K562 (cell line): ENCODE results near the gene FOXS1.

Experiments
- GABPA ChIP-seq: fragments of 200-800 bp; sonication (Bioruptor generic); conservative IDR thresholded peaks from 2 replicates; pipeline ENCODE4 v1.6.1; 2016; ENCODE audit warnings: low read depth, missing genetic modification characterization, missing compliant biosample characterization
- NFRKB ChIP-seq: fragments of 450-650 bp; IDR thresholded peaks from 2 replicates; pipeline ENCODE4 v1.6.1; 2016; ENCODE audit warnings: low read depth
- NRF1 ChIP-seq, 2 experiments: fragments of 450-650 bp; IDR thresholded peaks in 1 of 2; conservative IDR thresholded peaks in 1 of 2; 2 replicates each; pipeline ENCODE4 v1.6.1; 2014; ENCODE audit warnings: mild to moderate bottlenecking in 2 of 2
- PHF8 ChIP-seq: fragments of 200-600 bp; sonication (generic); IDR thresholded peaks from 2 replicates; pipeline ENCODE4 v1.6.1; 2012; ENCODE audit warnings: mixed run types, mild to moderate bottlenecking, inconsistent platforms, low read length, moderate library complexity, borderline replicate concordance
- POLR2A ChIP-seq: fragments of 450-650 bp; conservative IDR thresholded peaks from 2 replicates; pipeline ENCODE4 v1.6.1; 2016
- POLR2H ChIP-seq: IDR thresholded peaks from 2 replicates; pipeline ENCODE4 v1.6.1; 2016; ENCODE audit warnings: missing genetic modification characterization, low read depth, mild to moderate bottlenecking, control low read depth, missing compliant biosample characterization, moderate library complexity
- XRCC4 ChIP-seq: IDR thresholded peaks from one replicate; pipeline ENCODE4 v1.6.1; 2011; ENCODE audit not compliant: insufficient read depth, insufficient read length; ENCODE audit errors: extremely low read depth
- ZFP36 ChIP-seq: fragments of 150-350 bp; IDR thresholded peaks from 2 replicates; pipeline ENCODE4 v1.6.1; 2018; ENCODE audit warnings: low read length, low read depth; ENCODE audit not compliant: partially characterized antibody
- ZNF589 ChIP-seq: fragments of 200-800 bp; sonication (Bioruptor generic); IDR thresholded peaks from 2 replicates; pipeline ENCODE4 v1.6.1; 2016; ENCODE audit warnings: low read depth, missing genetic modification characterization, missing compliant biosample characterization
- ZNF764 ChIP-seq: fragments of 250-450 bp; sonication (Bioruptor Pico); IDR thresholded peaks from 2 replicates; pipeline ENCODE4 v1.4.0; 2020; ENCODE audit warnings: low read depth, mild to moderate bottlenecking, moderate library complexity
- TF ChIP-seq, protein P1 (sequence below), 3 experiments: IDR thresholded peaks in 2 of 3; conservative IDR thresholded peaks in 1 of 3; 2 replicates each; pipeline ENCODE4 v1.5.1; 2011 to 2012; ENCODE audit warnings: low read length in 3 of 3, mild to moderate bottlenecking in 3 of 3, control low read depth in 2 of 3, improper control_type of control experiment in 1 of 3, inconsistent platforms in 1 of 3, low read depth in 1 of 3, mixed read lengths in 1 of 3, moderate library complexity in 1 of 3; ENCODE audit not compliant: insufficient read depth in 2 of 3

DNA sequence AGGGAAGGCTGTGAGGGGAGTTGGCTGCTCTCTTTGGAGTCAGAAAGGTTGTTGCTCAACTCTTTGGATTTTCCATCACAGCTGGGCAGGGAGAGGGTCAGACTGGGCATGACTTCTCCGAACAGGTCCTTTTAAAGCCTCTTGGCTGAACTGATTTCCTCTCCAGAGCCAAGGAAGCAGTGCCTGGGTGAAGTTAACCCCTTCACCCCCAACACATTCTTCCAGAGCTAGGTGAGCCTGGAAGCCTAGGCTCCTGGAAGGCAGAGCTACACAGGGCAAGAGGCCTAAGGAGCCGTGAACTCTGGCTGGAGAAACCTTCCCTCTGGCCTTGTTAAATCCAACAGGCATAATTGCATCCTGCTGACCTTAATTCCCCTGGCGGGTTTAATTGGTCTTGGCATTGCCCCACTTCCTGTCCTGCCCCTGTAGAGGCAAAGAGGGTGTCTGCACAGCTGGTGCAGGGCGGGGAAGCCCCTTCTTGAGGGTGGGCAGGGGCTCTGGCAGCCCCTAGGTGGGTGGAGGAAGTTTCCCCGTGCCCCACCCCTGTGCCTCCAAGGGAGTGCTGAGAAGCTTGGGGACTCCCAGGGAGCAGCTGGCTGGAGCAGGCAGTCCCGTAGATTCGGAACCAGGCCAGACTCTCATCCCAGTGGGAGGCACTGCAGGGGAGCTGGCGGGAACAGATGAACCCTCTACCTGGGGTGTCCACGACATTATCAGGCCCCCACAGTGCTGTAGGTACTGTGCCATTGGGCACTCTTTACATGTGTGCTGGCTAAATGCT lies 29.8 kb downstream of the FOXS1 start:
- TF ChIP-seq POLR2A, result no peak
- TF ChIP-seq PHF8, result no peak
- no peak for TF ChIP-seq ZNF764
- no peak for TF ChIP-seq ZFP36
- TF ChIP-seq NFRKB, result no peak
- no peak for TF ChIP-seq XRCC4
- TF ChIP-seq, protein P1, sequence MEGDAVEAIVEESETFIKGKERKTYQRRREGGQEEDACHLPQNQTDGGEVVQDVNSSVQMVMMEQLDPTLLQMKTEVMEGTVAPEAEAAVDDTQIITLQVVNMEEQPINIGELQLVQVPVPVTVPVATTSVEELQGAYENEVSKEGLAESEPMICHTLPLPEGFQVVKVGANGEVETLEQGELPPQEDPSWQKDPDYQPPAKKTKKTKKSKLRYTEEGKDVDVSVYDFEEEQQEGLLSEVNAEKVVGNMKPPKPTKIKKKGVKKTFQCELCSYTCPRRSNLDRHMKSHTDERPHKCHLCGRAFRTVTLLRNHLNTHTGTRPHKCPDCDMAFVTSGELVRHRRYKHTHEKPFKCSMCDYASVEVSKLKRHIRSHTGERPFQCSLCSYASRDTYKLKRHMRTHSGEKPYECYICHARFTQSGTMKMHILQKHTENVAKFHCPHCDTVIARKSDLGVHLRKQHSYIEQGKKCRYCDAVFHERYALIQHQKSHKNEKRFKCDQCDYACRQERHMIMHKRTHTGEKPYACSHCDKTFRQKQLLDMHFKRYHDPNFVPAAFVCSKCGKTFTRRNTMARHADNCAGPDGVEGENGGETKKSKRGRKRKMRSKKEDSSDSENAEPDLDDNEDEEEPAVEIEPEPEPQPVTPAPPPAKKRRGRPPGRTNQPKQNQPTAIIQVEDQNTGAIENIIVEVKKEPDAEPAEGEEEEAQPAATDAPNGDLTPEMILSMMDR (IDR thresholded peaks at IDR 0.05 in 2 of 3, conservative IDR thresholded peaks at IDR 0.05 in 1 of 3; ENCODE audit: insufficient read depth in 2 of 3, low read depth in 1 of 3, low read length in 3 of 3), result no peak
- TF ChIP-seq GABPA, result no peak
- TF ChIP-seq NRF1 (conservative IDR thresholded peaks at IDR 0.05 in 1 of 2, IDR thresholded peaks at IDR 0.05 in 1 of 2), result no peak
- TF ChIP-seq POLR2H (tag), result no peak
- no peak for TF ChIP-seq ZNF589
